M059J (cell line): Measurements from ENCODE around the gene SH3BGR. TPM values are rescaled to one million over a fixed set of nuclear protein-coding genes. Genes with fewer than 3 reads are reported as not detected.

Experiments used
- DNase-seq: peaks from one replicate; pipeline ENCODE4 v3.0.0-alpha.2; 2012; ENCODE audit warnings: low read depth
- total RNA-seq: library from RNA; depleted of rRNA; stranded (reverse); fragments of >200 nt; shearing (Covaris generic); gene quantifications from 2 replicates; pipeline ENCODE4 v1.2.3, GENCODE V29; 2014

The SH3BGR gene
- total RNA-seq, 1 experiment from 2014 or later = 2.9 TPM

GRCh38 chr21:39456665-39457064 lies 4.9 kb downstream of the SH3BGR start:
- peak; percentile 5 for DNase-seq

- no peak for DNase-seq
Observed at GRCh38 chr21:39461419-39461818, 9.6 kb downstream of the SH3BGR start.

- no peak for DNase-seq
Observed at GRCh38 chr21:39463308-39463707, 11.5 kb downstream of the SH3BGR start.

GRCh38 chr21:39466584-39466983 lies 14.8 kb downstream of the SH3BGR start:
- DNase-seq = no peak

GRCh38 chr21:39467746-39468145 lies 16.0 kb downstream of the SH3BGR start:
- DNase-seq = no peak

DNA sequence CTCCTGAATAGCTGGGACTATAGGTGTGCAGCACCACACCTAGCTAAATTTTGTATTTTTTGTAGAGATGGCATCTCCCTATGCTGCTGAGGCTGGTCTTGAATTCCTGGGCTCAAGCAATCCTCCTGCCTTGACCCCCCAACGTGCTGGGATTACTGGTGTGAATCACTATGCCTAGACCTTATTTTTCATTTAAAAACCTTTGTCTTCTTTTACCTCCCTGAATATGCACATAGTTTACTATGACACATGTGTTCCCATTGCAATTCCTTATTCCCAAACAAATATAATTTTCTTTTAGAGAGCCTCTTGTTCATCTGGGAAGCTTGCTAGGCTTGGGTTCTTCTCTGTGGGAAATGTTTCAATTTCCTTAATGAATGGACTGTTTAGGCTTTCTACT lies 16.8 kb downstream of the SH3BGR start:
- no peak for DNase-seq

GRCh38 chr21:39471598-39471997 lies 19.8 kb downstream of the SH3BGR start:
- no peak for DNase-seq

GRCh38 chr21:39472786-39473185 lies 21.0 kb downstream of the SH3BGR start:
- no peak for DNase-seq

DNA sequence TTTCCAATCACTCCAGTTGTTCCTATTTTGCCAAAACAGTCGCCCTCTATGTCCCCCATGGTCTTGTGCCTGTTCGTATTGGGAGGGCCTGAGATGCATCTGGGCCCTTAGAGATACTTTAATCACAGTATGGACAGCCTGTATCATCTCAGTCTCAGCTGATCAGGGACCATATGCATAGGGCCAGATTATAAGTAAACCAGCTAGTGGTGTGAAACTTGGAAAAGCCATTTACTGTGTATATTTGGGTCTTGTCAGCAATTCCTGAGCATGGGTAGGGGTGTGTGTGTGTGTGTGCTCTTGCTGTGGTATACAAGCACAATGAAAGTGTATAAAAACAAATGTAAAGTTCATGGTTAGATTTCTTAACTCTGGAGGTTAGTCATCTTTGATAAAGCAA lies 22.8 kb downstream of the SH3BGR start:
- no peak for DNase-seq

- DNase-seq = no peak
Observed at GRCh38 chr21:39479164-39479813, 27.5 kb downstream of the SH3BGR start.

GRCh38 chr21:39479814-39480182 lies 28.0 kb downstream of the SH3BGR start:
- DNase-seq = no peak

GRCh38 chr21:39480271-39480670 lies 28.5 kb downstream of the SH3BGR start:
- no peak for DNase-seq

GRCh38 chr21:39481886-39482285 lies 30.1 kb downstream of the SH3BGR start:
- no peak for DNase-seq

DNA sequence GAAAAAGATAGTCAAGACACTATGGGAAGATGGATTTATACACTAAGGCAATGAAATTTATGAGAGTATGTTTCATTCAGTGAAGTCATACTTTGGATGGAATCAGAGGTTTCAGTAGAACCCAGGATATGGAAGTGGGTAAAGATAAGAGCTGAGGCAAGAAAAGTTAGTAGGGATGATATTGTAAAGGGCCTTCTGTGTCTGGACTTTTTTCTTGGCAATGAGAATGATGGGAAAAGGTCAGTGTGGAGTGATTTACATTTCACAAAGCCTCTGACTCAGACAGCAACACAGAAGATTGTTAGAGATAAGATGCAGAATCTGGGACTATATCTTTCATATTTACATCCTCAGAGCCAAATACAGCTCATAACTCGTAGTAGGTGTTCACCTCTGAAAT lies 32.1 kb downstream of the SH3BGR start:
- peak; percentile 61 for DNase-seq

DNA sequence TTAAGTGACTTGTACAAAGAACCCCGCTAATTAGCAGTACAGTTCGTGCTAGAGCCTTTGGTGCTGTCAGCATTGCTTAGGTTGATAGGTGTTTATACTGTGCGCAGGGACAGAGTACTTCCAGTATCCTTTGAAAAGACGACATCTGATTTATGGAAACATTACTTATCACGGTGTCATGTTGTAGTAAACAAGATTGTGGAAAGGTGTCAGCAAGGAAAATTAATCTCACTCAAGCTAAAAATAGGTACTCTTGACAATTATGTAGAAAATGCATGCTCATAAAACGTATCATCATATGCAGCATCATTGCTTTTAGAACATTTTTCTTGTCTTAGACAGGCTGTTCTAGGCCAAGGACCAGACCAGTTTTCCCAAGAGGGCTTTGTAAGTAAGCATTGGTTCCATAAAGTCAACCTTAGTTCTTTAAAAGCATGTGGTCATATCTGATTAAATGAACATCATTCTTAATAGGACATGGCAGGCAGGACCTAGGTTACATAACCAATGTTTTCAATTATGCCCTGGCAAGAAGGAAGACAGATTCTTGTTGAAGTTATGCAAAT lies 33.0 kb downstream of the SH3BGR start:
- no peak for DNase-seq

DNA sequence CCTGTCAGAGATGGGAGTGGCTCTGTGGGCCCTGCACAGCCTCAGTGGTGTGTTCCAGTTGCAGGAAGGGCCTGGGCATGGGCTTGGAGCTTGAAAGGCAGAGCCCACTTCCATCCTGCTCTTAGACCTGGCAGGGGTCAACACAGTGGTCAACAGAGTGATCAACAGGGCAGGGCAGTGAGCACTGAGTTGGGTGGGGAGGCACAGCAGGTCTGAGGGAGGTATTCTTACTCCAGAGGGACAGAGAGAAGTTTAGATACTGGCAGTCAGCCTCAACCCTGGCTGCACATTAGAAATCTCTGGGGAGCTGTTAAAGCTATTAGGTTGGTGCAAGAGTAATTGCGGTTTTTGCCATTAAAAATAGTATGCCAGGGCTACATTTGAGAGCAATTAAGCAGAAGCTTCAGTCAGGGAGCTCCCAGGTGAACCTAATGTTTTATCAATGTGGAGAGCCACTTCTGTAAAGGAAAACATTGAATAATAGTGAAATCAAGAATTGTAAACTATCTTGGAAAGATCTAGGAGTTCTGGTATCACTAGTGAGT lies 37.7 kb downstream of the SH3BGR start:
- DNase-seq = no peak

- DNase-seq = no peak
Observed at GRCh38 chr21:39499156-39499555, 47.4 kb downstream of the SH3BGR start.

DNA sequence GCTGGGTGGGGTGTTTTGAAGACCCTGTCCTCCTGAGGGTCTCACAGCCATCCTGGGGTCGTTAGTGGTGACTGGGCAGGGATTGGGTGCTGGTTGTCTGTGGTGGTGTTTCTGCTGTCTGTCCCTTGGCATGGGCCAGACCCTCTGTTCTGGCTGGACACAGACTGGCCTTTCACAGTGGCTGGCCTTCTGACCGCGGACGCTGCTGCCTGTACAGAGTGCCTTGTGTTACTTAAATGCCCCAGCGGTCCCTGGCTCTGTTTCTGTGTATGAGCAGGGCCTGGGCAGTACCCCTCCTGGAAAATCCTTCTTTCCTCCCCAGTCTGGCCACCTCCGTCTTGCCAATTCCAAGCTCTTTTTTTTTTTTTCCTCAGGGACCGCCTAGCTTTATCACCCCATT lies 50.9 kb downstream of the SH3BGR start:
- DNase-seq = no peak

DNA sequence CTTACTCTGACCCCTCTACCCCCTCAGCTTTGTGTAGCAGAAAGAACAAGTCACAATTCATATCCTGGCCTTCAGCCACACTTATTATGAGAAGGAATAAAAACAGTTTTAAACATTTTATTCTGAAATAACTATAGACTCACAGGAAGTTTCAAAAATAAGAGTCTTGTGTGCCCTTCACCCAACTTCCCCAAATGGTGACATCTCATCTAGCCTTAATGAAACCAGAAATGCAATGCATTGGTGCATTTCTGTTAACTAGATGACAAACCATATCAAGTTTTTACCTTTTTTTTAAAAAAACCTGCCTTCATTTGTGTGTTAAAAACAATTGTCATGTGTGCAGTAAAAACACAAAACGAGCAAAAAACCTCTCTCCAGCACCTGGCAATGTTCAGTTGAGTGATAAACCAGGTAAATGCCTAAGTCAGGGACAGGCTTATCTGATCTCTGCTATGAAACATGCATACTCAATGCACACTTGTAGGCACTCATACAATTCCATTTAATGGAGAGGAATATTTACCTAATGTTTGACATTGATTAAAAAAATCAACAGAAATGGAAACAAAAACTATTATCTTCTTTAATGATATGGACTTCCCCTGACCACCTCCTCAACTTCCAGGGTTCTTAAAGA lies 51.5 kb downstream of the SH3BGR start:
- DNase-seq = no peak

DNA sequence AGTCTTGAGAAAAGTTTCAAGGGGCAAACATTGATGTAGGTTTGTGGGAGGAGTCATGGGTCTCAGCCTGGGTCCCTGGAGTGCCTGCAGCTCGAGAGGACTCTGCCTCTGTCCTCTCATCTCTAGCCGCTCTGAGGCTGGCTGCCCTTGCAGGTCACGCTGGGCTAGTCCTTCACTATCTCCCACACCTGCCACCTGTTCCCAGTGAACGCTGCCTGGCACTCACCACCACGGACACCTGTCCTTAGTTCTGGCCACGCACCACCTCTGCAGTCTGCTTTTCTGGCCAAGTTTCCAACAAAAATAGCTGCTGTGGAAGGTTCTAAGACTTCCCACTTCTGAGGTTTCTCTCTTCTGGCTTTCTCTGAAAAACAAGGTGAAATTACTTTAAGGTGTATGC lies 52.5 kb downstream of the SH3BGR start:
- DNase-seq = no peak

DNA sequence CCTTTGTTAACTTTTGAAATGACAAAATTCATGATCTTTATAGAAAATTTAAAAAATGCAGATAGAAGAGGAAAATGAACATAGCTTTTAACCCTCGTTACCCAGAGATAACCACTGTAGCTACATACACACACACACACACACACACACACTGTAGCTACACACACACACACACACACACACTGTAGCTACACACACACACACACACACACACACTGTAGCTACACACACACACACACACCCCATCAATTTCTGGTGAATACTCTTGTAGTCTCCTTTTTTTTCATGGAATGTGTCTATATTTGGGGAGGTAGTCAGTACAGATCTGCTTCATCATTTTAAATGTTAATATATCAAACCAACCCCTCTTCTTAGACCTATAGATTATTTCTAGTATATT lies 58.5 kb downstream of the SH3BGR start:
- no peak for DNase-seq

DNA sequence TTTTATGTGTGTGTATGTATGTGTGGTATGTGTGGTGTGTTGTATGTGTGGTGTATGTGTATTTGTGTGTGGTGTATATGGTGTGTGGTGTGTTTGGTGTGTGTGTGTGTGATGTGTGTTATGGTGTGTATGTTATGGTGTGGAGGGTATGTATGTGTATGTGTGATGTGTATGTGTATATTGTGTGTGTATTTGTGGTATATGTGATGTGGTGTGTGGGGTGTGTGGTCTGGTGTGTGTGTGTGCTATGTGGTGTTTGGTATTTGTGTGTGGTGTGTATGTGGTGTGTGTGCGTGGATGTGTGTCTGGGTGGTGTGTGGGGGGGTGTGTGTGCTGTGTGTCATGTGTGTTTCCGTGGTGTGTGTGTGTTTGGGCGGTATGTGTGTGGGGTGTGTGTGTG lies 59.3 kb downstream of the SH3BGR start:
- DNase-seq = no peak

GRCh38 chr21:39513735-39514134 lies 62.0 kb downstream of the SH3BGR start:
- DNase-seq = no peak
